Measurements from ENCODE around the gene ESRRB.

ESRRB gene

GRCh38 chr14:76541594-76542219, 165.8 kb downstream of the ESRRB start:
- DNase-seq (ENCODE audit: low read depth): no peak

GRCh38 chr14:76546426-76547221, 170.7 kb downstream of the ESRRB start:
- no peak for DNase-seq (ENCODE audit: low read depth)

GRCh38 chr14:76547831-76548230, 171.9 kb downstream of the ESRRB start:
- DNase-seq (ENCODE audit: low read depth): no peak

- no peak for DNase-seq (ENCODE audit: low read depth)
Observed at GRCh38 chr14:76550534-76550933, 174.6 kb downstream of the ESRRB start.

- no peak for DNase-seq (ENCODE audit: low read depth)
Observed at GRCh38 chr14:76551116-76551515, 175.2 kb downstream of the ESRRB start.

Data from stimulated activated CD8-positive, alpha-beta memory T cell treated with anti-CD3 and anti-CD28 coated beads, Interleukin-12 subunit alpha, Interleukin-12 subunit beta, amount 100 ng/mL, for 4 hours (primary cell).